HepG2 (cell line): ENCODE data around the gene CHFR. TPM values are rescaled to one million over a fixed set of nuclear protein-coding genes. Genes with fewer than 3 reads are reported as not detected.
A peak's percentile ranks its signal among the peaks of the same experiment; 100 is the strongest.

ENCODE experiments used
- ATAC-seq: fragments of 200-7000 bp; cut with Tn5 transposase; 3 replicates; pipeline ENCODE4 v1.9.1; 2020; ENCODE audit warnings: mild to moderate bottlenecking, moderate library complexity
- BruUV-seq: library from RNA; stranded (reverse); fragments of 400-500 nt; replicated peaks from 2 replicates; lab custom pipeline; 2021; lab: Mats Ljungman, UMichigan
- CTCF ChIA-PET: fragments of 300-600 bp; formaldehyde crosslinking; extraction: SDS; loops from one replicate; lab custom pipeline; 2021; ENCODE audit warnings: low total read pairs, inconsistent platforms, low intra/inter-chr PET ratio; lab: Yijun Ruan, JAX
- POLR2A ChIA-PET: fragments of 350-600 bp; sonication (Branson Sonifier 250); formaldehyde crosslinking; loops from one replicate; lab custom pipeline; 2020; ENCODE audit warnings: antibody characterized with exemption, inconsistent platforms; lab: Yijun Ruan, JAX
- DNase-seq: peaks from one replicate; pipeline ENCODE4 v3.0.0-alpha.2; 2015; ENCODE audit warnings: low spot score
- FAIRE-seq: peaks from 3 replicates; lab custom pipeline; 2011; peaks lifted over from hg19 to GRCh38; lab: Jason Lieb, UNC
- H2AFZ ChIP-seq: one replicate; pipeline ENCODE4 v1.6.1; 2011; ENCODE audit warnings: low read length, inconsistent platforms
- H3K27ac ChIP-seq: fragments of 300-600 bp; 3 replicates; pipeline ENCODE4 v1.8.0; 2011; ENCODE audit warnings: mixed run types, mild to moderate bottlenecking, mixed read lengths, low read length, inconsistent platforms; ENCODE audit not compliant: insufficient read depth; ENCODE audit errors: extremely low read length
- H3K27me3 ChIP-seq, 2 experiments: fragments of 200-600 bp in 1 of 2; 2 replicates in 1 of 2; 3 replicates in 1 of 2; pipeline versions ENCODE4 v1.6.0 to v1.8.0; 2011; ENCODE audit warnings: low read length in 2 of 2, mild to moderate bottlenecking in 2 of 2, moderate library complexity in 2 of 2, inconsistent platforms in 1 of 2; ENCODE audit not compliant: insufficient read depth in 2 of 2, control insufficient read depth in 1 of 2
- H3K36me3 ChIP-seq, 2 experiments: fragments of 200-600 bp in 1 of 2; replicated peaks in 1 of 2; 2 replicates in 1 of 2; 3 replicates in 1 of 2; pipeline versions ENCODE4 v1.5.1 to v1.8.0; 2011; ENCODE audit warnings: low read length in 2 of 2, inconsistent platforms in 1 of 2; ENCODE audit not compliant: insufficient read depth in 2 of 2, control insufficient read depth in 1 of 2
- H3K4me1 ChIP-seq: 2 replicates; pipeline ENCODE4 v1.5.1; 2012; ENCODE audit warnings: low read length, inconsistent platforms; ENCODE audit not compliant: insufficient read depth
- H3K4me2 ChIP-seq: 2 replicates; pipeline ENCODE4 v1.6.0; 2011; ENCODE audit warnings: low read depth, low read length, inconsistent platforms
- H3K4me3 ChIP-seq, 3 experiments: fragments of 200-600 bp in 1 of 3; sonication (generic), shearing (Covaris generic) in 1 of 3; replicated peaks in 1 of 3; 2 replicates each; pipeline ENCODE4 v1.5.1; 2011 to 2016; ENCODE audit warnings: low read length in 3 of 3, inconsistent platforms in 2 of 3, low read depth in 2 of 3, mild to moderate bottlenecking in 2 of 3, control low read depth in 1 of 3, mixed read lengths in 1 of 3; ENCODE audit not compliant: insufficient read depth in 1 of 3
- H3K79me2 ChIP-seq: one replicate; pipeline ENCODE4 v1.6.1; 2011; ENCODE audit warnings: low read length, inconsistent platforms; ENCODE audit not compliant: insufficient read depth
- H3K9ac ChIP-seq: 2 replicates; pipeline ENCODE4 v1.6.0; 2011; ENCODE audit warnings: mild to moderate bottlenecking, low read depth, low read length, inconsistent platforms; ENCODE audit not compliant: insufficient read depth
- H3K9me3 ChIP-seq: 2 replicates; pipeline ENCODE4 v1.5.1; 2012; ENCODE audit warnings: mild to moderate bottlenecking, low read length
- H4K20me1 ChIP-seq: 2 replicates; pipeline ENCODE4 v1.6.0; 2011; ENCODE audit warnings: inconsistent platforms, mild to moderate bottlenecking, low read length, moderate library complexity; ENCODE audit not compliant: insufficient read depth
- ATAD3A ChIP-seq: sonication (generic); formaldehyde crosslinking; IDR thresholded peaks from 2 replicates; pipeline ENCODE4 v1.4.0; 2020; ENCODE audit warnings: missing genetic modification reagents
- CREB1 ChIP-seq, 2 experiments: fragments of 450-650 bp in 1 of 2; IDR thresholded peaks; 2 replicates each; pipeline ENCODE4 v1.6.1; 2016 to 2017; ENCODE audit warnings: control low read depth in 1 of 2, mild to moderate bottlenecking in 1 of 2, missing compliant biosample characterization in 1 of 2, missing genetic modification characterization in 1 of 2
- FOXA3 ChIP-seq: IDR thresholded peaks from 2 replicates; pipeline ENCODE4 v1.6.1; 2016; ENCODE audit warnings: missing genetic modification reagents, missing compliant biosample characterization
- GLMP ChIP-seq: sonication (generic); formaldehyde crosslinking; IDR thresholded peaks from 2 replicates; pipeline ENCODE4 v1.9.0; 2021; ENCODE audit warnings: missing genetic modification reagents, mild to moderate bottlenecking, borderline replicate concordance
- KLF9 ChIP-seq: IDR thresholded peaks from 2 replicates; pipeline ENCODE4 v1.6.1; 2016; ENCODE audit warnings: low read depth
- MATR3 ChIP-seq: sonication (generic); formaldehyde crosslinking; IDR thresholded peaks from 2 replicates; pipeline ENCODE4 v1.4.0; 2020; ENCODE audit warnings: missing genetic modification reagents
- MBNL3 ChIP-seq: fragments of 250-450 bp; sonication (Bioruptor Pico); conservative IDR thresholded peaks from 2 replicates; pipeline ENCODE4 v1.8.0; 2022; ENCODE audit warnings: mild to moderate bottlenecking, inconsistent platforms
- RARG ChIP-seq: sonication (generic); formaldehyde crosslinking; IDR thresholded peaks from 2 replicates; pipeline ENCODE4 v1.4.0; 2020; ENCODE audit warnings: low read depth, mild to moderate bottlenecking, missing genetic modification reagents
- RBM39 ChIP-seq: fragments of 200-400 bp; formaldehyde crosslinking; IDR thresholded peaks from one replicate; pipeline ENCODE4 v1.6.1; 2018; ENCODE audit warnings: antibody characterized with exemption, mild to moderate bottlenecking, low read depth, low read length; ENCODE audit not compliant: poor library complexity, severe bottlenecking
- SATB2 ChIP-seq: sonication (generic); formaldehyde crosslinking; IDR thresholded peaks from 2 replicates; pipeline ENCODE4 v1.5.0; 2020; ENCODE audit warnings: missing genetic modification reagents
- ZNF230 ChIP-seq: sonication (generic); formaldehyde crosslinking; IDR thresholded peaks from 2 replicates; pipeline ENCODE4 v1.4.0; 2020; ENCODE audit warnings: mild to moderate bottlenecking, missing genetic modification reagents
- ZNF260 ChIP-seq: sonication (generic); formaldehyde crosslinking; IDR thresholded peaks from 2 replicates; pipeline ENCODE4 v1.4.0; 2020; ENCODE audit warnings: missing genetic modification reagents, low read depth, mild to moderate bottlenecking, borderline replicate concordance
- ZNF430 ChIP-seq: sonication (generic); formaldehyde crosslinking; IDR thresholded peaks from 2 replicates; pipeline ENCODE4 v1.9.0; 2021; ENCODE audit warnings: mild to moderate bottlenecking, missing genetic modification reagents
- ZNF543 ChIP-seq: sonication (generic); formaldehyde crosslinking; IDR thresholded peaks from 2 replicates; pipeline ENCODE4 v1.4.0; 2020; ENCODE audit warnings: mild to moderate bottlenecking, missing genetic modification reagents
- ZNF770 ChIP-seq: sonication (generic); formaldehyde crosslinking; IDR thresholded peaks from 2 replicates; pipeline ENCODE4 v1.5.0; 2020; ENCODE audit warnings: mild to moderate bottlenecking, missing genetic modification reagents
- WGBS: methylation state at CpG from one replicate; pipeline ENCODE4 v1.1.6; 2017; ENCODE audit warnings: low lambda C conversion rate; 5-methylcytosine and 5-hydroxymethylcytosine counted together
- in situ Hi-C: cut with HindIII; loops from 2 replicates; pipeline ENCODE4 v1.10.0; 2017; ENCODE audit warnings: low pct_unique_long_range_greater_than_20kb; ENCODE audit not compliant: extremely low pct_ligation_motif_present
- intact Hi-C: fragments of 100-400 bp; cut with micrococcal nuclease; formaldehyde crosslinking; loops from one replicate; pipeline ENCODE4 v1.10.0; 2022; ENCODE audit not compliant: unreplicated experiment
- polyA plus RNA-seq, 8 experiments: library from polyadenylated mRNA; depleted of rRNA in 3 of 8; stranded (reverse) in 7 of 8; unstranded in 1 of 8; fragments of >200 nt; fragmentation: Illumina TruSeq in 4 of 8; extraction: Trizol in 4 of 8; gene quantifications; 2 replicates each; pipeline versions ENCODE4 v1.2.1 to v1.2.3, GENCODE V29; 2011 to 2016; ENCODE audit warnings: low read depth in 4 of 8, missing spikeins in 1 of 8, mixed read lengths in 1 of 8; ENCODE audit not compliant: insufficient read depth in 1 of 8
- total RNA-seq, 5 experiments: library from RNA; depleted of rRNA; stranded (reverse); fragments of >200 nt; fragmentation: Illumina TruSeq; extraction: Trizol; gene quantifications; 2 replicates each; pipeline ENCODE4 v1.2.3, GENCODE V29; 2016; ENCODE audit warnings: low read depth in 1 of 5

Gene CHFR
- total and polyA plus RNA-seq, 2 of the 13 experiments (the other 11 are each of a cell fraction or from before 2014, with no cell fraction given), result 21.4 to 21.5 TPM

- peaks cover 35 to 64% of the 10 kb centered on the region in 2 experiments; a peak in 4 of 5 replicates for H3K36me3 ChIP-seq
- ATAC-seq, result peak; percentile 13; the same call in 2 of the 3 replicates
- CTCF ChIA-PET, result no interaction called here
- no peaks in the 10 kb centered on the region for H3K4me1 ChIP-seq
- DNase-seq, result no peak
- H4K20me1 ChIP-seq, result no peaks in the 10 kb centered on the region
- no peak overlapping the region for H3K27ac ChIP-seq
- no TSS peak for BruUV-seq
- WGBS, result 99% methylated on average over 11 of the region's 15 CpGs
- H3K4me2 ChIP-seq, result no peak overlapping the region
- H3K27me3 ChIP-seq, result no peaks in the 10 kb centered on the region; a peak in 1 of 5 replicates
- no peaks in the 10 kb centered on the region for H3K79me2 ChIP-seq
- H3K9ac ChIP-seq, result no peak overlapping the region
- no peak for FAIRE-seq
- intact Hi-C loops (no loop called here), in situ Hi-C loops (no loop called here)
- H3K9me3 ChIP-seq, result no peaks in the 10 kb centered on the region
- no peak overlapping the region for H3K4me3 ChIP-seq
- POLR2A ChIA-PET, result no interaction called here
- no peak for TF ChIP-seq SATB2
- TF ChIP-seq RBM39, result no peak
- TF ChIP-seq ZNF230 (CRISPR knock-in tag), result no peak
- no peak for TF ChIP-seq RARG (CRISPR knock-in tag)
- TF ChIP-seq ZNF430, result no peak
- no peak for TF ChIP-seq ZNF770 (CRISPR knock-in tag)
- no peak for TF ChIP-seq FOXA3
- TF ChIP-seq CREB1 (IDR thresholded peaks at IDR 0.05), result no peak
- TF ChIP-seq CREB1 (CRISPR knock-in tag; IDR thresholded peaks at IDR 0.05), result no peak
- TF ChIP-seq MATR3 (CRISPR knock-in tag), result no peak
- no peak for TF ChIP-seq ZNF260
- no peak for TF ChIP-seq MBNL3
- no peak for TF ChIP-seq ATAD3A (CRISPR knock-in tag)
- no peak for TF ChIP-seq GLMP (CRISPR knock-in tag)
- no peak for TF ChIP-seq ZNF543
- TF ChIP-seq KLF9 (CRISPR knock-in tag), result no peak
- TF ChIP-seq, all 625 proteins: peak for 0
- H2AFZ ChIP-seq, result no peak overlapping the region
Measured at GRCh38 chr12:132787877-132788276, 99.5 kb downstream of the CHFR start.
